Measurements from ENCODE around the gene MSRB1.
A peak's percentile ranks its signal among the peaks of the same experiment; 100 is the strongest.
"Not testable (repeated sequence)": the region's sequence is repeated elsewhere in the genome, so short reads cannot be mapped to it uniquely, and the experiment has no call there.

Gene MSRB1

DNA sequence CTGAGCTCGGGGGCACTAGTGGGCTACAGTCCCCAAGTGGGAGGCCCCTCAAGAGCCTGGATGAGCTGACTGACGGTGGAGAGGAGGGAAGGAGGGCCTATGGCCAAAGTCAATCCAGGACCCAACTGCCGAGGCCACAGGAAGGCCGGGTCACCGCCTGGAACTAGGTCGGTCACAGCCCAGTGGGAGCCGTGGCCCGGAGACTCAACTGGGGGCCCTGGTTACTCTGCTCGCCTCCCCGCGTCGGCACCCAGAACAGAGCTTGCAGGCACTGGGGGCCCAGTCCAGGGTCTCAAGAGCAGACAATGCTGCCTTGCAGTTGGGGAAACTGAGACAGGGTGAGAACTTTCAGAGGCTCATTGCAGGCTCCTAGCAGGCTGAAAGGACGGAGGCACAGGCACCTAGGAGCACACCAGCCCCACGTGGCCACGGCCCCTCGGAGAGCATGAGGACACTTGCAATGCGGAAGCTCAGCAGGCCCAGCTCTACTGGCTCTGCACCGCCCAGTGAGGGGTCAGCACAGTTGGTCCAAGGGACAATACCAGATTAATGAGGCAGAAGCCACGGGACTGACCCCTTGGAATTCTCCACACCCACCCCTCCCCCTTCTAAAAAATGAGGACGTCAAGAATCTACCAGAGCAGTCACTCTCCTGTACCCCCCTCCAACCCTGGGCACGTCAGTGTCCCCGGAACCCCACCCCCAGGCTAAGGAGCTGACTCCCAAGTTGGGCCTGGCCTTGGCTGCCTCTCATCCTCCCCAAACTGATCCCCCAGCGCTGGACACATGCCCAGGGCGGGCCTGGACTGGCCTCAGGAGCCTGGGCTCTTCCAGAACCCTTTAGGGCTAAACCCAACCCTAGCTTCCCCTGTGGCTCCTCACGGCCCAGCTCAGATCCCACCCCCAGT is 27.0 kb downstream of the MSRB1 start:
- DNase-seq: no peak

DNA sequence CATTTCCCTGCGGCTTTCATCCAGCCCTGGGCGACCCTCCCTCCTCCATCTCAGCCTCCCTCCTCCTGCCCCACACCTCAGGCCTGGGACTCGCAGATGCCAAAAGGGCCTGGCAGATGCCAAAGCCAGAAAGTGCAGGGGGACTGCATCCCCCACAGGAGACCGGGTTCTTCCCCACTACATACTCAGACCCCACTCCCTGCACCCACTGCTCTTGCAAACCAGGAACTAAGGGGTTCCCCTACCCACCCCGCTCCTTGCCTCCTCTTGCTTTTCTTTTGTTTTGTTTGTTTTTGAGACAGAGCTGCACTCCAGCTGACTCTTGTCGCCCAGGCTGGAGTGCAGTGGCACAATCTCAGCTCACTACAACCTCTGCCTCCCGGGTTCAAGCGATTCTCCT is 28.0 kb downstream of the MSRB1 start:
- DNase-seq: no peak

DNA sequence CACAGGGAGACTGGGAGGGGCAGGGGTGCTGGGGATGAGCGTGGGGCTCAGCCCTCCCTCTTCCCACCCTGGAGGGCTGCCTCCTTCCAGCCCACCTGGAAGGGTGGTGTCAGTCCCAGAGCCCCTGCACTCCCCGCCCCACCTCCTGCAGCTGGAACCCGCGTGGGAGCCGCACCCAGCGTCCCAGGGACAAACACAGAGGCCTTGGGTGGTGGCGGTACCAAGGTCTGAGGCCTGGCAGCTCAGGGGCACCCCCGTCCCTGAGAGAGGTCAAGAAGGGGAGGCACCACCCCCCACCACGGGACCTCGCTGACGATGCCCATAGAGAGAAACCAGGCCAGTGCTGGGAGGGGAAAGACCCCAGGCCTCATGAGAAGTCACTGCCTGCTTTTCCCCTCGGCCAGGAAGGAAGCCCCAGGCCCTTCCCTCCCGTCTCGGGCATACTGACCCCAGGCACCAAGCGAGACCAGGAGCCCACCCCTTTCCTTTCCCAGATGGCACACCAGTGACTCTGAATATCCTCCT is 28.9 kb downstream of the MSRB1 start:
- DNase-seq: no peak

DNA sequence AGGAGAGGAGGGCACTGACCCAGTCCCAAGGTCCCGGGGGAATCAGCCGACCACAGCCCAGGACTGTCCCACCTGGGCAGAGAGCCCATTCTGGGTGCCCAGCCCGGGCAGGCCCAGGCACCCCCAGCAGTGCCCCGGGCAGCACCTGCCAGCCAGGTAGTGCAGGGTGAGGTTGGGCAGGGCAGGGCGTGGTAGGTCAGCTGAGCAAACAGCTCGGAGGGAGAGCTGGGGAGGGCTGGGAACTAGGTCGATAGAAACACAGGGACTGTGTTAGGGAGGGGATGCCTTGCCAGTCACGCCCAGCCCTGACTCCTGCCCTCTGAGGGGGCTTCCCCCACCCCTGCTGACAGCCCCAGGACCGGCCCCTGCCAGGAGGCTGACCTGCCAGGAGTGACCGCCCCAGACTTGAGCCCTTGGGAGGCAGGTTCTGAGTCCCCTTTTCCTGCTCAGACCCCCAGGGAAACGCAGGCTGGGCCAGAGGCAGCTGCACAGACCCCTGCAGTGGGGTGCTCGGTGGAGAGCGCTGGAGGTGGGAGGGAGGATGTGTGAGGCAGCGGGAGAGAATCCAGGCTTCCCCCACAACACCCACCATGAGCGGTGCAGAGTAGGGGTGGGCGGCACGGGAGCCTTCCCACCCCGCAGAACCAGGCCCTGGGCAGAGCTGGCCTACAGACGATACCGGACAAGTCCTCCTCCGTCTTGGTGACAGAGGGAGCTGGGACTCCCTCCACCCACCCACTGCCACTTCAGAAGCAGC is 29.5 kb downstream of the MSRB1 start:
- no peak for DNase-seq

DNA sequence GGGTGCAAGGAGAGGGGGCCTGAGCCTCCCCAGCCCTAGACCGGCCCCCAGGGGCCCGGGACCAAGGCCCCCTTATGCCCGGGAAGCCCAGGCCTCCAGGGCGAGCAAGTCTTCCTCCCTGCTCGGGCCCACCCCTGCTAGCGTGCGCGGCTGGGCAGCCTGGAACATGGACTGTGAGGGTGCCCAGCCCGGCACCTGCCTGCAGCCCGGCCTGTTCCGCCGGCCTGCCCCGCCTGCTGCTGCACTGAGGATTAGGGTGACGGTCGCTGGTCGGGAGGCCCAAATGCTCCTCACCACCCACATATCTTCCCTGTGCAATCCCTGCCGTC is 30.8 kb downstream of the MSRB1 start:
- DNase-seq: no peak

DNA sequence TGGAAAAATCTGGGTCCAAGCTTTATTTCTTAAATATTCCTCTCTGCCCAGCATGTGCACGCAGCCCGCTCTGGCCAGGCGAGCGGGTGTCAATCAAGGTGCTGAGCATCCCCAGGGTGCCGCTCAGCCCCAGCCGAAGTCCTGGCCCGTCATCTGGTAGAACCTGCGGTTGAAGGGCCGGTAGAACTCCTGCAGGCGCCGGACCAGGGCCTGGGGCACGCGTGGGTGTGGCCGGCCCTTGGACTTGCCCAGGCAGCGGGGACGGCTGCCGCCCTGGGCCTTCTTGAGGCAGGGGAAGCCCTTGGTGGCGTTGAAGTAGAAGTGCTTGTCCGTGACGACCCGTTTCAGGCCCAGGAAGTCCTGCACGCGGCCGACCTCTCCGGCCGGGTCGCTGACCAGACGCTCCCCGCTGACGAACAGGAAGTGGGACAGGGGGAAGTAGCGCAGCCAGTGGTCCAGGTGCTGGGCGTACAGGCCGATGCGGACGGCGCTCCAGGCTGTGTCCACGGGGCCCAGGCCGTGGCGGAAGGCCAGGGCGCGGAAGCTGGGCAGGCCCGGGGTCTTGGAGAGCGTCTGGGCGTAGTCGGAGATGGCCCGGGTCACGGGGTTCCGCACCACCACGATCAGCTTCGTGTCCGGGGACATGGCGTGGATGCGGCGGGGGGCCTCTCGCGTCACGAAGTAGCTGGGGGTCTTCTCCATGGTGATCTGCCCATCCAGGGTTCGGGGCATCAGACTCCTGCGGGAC is 31.4 kb downstream of the MSRB1 start:
- no peak for DNase-seq

DNA sequence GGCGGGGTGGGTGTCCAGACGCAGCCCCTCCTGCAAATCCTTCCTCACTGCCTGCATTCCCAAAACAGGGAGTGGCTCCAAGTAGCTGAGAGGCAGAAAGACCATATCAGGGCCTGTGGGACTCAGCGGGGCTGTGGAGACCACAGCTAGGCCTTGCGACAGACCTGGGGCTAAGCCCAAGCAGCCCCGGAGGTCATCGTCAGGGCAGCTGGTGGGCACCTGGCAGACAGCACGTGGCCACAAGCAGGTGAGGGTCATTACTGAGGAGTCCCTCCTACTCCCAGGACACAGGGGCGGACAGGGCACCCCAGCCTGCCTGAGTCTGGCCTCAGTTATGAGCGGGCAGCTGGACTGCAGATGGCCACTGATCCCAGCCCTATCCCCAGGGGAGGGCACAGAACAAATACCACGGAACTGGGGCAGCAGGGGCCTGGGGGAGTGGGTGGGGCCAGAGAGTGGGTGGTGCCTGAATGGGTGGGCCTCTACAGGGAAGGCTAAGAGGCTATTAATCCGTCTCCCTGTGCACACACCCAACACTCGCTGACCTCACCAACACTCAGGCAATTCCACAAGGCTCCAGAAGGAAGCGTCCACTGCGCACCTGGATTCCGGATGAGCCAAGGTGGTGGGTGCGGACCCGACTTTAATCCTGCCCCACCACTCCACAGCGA is 33.3 kb downstream of the MSRB1 start:
- DNase-seq: no peak

DNA sequence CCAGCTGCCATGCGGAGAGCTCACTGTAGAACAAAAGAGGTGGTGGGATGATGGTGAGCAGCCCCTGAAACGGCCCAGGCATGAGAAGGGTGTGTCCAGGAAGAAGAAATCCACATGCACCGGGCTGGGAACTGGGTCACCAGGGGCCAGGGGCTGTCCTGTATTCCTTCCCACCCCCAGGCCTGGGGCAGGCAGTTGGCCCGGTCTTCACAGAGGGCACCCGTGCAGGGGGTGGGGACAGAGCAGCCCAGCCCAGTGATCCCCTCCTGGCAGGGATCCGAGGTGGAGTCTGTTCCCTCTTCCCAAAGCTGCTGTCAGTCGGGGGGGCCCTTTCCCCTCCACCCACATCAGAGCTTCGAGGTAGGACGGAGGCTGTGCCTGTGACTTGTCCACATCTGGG is 34.0 kb downstream of the MSRB1 start:
- DNase-seq: no peak

DNA sequence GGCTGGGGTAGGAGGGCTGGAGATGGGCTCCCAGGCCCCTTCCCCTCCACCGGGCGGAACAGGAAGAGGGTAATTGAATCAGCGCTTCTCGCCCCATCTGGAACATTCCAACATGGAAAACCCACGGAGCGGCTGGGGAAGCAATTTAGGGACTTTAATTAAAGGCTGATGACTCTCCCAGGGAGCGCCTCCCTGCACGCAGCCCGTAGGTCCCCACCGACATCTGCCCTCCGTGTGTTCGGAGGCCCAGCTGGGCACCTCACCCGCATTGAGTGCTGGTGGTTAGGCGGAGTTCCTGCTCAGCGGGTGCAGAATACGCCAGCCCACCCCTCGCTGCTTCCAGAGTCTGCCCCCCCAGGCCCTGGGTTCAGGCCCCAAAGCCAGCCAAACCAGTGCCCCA is 34.8 kb downstream of the MSRB1 start:
- no peak for DNase-seq

DNA sequence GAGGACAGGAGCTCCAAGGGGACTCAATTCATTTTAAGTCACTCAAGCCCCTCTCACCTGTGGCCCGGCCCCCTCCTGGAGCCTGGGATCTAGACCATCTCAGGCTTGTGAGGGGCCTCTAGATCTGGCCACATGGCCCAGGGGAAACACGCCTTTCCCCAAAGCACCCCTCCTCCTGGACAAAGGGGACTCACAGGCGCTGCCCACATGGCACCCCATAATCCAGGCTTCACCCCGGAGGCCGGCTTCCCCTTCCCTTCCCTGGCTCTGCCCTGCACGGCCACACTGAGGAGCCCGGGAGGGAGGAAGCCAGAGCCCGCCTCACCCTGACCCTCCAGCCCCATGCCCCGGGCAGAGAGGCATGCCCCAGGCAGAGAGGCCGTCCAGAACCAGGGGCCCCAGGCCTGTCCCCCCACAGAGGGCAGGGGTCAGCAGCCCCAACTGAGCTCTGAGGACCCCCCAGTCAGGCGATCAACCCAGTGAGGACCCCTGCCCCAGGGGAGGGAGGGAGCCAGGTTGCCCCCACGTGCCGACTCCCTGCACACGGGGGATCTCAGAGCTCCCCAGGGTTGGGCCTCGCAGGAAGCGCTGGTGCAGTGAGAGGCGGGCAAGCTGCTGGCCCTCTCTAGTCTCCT is 35.7 kb downstream of the MSRB1 start:
- DNase-seq: no peak

DNA sequence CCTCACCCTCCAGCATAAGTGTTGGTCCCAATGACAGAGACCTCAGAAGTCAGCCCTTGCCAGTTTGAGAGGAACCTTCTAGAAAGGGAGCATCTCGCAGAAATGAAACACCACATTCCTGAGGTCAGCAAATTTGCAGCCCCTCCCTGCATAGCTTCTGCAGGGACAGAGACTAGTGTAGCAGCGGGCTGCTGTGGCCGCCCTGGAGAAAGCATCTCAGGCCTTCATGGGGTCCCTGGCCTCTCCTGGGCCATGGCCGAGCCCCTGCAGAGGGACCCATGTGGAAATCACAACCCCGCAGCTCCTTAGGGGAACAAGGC is 36.2 kb downstream of the MSRB1 start:
- DNase-seq: no peak

DNA sequence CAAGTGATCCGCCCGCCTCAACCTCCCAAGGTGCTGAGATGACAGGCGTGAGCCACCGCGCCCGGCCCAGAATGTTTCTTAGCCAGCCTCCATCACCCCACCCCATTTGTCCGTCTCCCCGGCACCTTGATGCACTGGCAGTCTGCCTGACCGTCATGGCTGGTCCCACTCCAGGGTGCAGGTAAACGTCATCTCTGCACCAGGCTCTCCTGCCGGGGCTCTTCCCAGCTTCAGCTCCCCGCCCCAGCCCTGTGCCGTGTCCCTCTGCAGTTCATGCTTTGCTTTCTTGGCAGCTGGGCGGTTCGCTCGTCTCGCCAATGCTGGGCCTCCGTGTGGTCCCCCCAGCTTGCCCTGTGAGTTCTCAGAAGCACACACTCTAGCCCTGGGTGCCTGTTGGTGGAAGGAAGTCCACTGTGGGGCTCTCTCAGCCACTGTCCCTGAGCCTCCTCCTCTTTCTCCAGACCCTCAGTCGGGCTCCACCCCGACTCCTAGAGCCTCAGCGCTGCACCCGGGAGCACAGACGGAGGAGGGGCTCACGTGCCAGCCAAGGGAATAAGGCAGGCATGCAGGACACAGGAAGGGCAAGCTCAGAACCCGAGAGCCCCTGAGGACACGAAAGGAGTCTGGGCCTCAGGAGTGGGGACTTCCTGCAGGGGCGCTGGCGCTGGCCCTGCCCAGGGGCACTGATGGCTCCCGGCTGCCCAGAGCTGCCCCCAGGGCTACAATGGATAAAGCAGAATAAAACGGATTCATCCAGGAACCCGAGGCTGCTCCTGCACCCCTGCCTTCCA is 36.7 kb downstream of the MSRB1 start:
- no peak for DNase-seq

DNA sequence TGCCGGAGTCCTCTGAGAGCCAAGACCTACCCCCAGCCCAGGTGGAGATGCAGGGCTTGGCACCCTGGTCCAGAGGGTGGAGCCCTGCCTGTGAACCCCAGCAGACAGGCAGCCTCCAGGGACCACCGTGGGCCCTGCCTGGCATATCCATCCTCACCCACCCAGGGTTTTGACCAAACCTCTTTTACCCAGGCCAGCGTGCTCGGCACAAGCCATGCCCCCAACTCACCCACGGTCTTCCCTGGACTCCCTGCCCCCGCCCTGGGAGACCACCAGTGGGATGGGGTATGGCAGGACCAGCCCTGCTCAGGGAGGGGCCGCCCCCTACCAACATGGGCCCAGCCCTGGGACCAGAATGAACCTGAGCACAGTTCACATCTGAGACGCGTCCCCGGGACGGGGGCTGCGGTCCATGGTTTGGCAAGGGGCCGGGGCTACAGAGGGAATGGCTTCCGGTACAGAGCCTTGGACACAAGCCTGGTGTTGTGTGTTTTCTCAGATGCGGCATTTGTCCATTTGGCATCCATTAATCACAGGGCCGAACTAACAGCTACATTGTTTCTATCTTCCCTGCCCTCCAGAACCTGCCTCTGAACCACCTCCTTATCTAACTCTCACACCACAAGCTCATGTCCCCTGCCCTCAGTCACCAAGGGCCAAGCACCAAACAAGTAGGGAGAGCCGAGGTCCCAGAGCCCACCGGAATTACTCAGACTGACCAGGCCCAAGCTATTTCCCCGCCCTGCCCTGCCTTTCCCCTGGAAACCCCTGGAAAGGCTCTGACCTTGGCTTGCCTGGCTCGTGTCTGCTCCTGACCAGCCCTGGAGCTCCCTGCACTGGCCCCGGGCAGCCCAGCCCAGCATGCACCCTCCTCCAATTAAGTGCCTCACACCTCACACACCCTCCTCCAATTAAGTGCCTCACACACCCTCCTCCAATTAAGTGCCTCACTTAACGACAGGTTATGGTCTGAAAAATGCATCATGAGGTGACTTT is 38.9 kb downstream of the MSRB1 start:
- DNase-seq: no peak

DNA sequence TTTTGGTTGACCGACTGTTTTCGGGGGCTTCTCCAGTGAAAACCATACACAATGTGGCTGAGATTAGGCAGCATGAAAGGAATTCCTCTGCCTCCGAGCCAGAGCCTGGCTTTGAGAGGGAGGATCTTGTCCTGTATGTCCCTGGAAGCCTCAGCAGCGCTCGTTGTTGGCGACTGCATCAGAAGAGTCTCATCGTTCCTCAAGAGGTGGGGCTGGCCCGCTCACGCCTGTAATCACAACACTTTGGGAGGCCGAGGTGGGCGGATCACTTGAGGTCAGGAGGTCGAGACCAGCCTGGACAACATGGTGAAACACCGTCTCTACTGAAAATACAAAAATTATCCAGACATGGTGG is 39.8 kb downstream of the MSRB1 start:
- no peak for DNase-seq

DNA sequence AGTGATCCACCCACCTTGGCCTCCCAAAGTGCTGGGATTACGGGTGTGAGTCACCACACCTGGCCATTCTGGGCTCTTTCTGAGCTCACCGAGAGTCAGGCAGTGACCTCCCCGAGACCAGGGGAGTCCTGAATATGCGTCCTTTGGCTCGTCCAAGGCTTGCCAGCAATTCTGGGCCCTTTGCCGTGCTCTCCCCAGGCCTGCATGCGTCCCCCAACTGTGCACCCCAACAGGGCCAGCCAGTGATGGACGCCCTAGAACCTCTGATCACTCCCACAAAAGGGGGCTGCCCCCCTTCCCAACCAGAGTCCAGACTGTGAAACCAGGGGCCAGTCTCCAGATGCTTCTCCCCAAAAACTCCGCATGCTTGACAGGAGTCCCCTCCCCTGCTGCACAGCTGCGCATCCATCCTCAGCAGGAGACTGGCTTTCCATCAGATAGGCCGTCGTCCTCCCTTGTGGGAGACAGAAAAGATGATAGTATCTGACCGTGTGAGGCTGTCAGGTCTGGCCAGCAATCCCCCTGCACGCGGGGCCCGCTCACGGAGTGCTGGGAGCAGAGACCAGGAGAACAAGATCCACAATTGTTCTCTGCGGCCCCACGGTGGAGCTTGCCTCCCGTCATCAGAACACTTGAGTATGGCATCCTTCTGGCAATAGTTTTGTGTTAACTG is 40.3 kb downstream of the MSRB1 start:
- no peak for DNase-seq

DNA sequence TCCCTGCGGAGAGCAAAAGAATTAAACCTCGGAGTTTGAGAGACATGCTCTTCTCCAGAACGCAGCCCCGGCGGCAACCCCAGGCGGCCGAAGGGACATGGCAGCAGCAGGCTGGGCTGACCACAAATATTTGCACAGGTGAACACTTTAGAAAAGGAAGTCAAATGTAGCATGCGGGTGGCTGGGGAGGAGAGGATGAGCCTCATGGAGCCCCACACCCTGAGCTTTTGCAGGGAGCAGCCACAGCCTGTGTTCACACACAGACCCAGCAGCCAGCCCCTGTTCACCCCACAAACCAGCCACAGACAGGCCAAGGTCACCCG is 42.6 kb downstream of the MSRB1 start:
- DNase-seq: no peak

DNA sequence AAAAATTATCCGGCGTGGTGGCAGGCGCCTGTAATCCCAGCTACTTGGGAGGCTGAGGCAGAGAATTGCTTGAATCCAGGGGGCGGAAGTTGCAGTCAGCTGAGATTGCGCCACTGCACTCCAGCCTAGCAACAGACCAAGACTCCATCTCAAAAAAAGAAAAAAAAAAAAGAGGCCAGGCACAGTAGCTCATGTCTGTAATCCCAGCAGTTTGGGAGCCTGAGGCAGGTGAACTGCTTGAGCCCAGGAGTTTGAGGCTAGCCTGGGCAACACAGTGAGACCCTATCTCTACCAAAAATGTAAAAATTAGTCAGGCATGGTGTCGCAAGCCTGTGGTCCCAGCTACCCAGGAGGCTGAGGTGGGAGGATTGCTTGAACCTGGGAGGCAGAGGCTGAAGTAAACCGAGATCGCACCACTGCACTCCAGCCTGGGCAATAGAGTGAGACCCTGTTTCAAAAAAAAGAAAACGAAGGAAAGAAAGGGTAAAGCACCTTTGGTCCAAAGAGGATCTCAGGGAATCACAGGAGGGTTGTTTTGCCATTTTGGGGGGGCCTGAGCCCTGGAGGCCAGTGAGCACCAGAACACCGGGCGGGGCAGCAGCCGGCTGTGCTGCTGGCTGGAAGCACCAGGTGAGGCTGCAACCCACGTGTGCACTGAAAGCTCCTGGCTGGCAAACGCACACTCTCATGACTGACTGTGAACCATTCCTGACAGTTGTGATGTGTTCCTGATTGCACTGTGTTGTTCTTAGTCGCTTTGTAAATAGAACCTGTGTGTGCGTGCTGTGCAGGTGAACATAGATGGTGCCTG is 43.2 kb downstream of the MSRB1 start:
- DNase-seq: peak; percentile 85

DNA sequence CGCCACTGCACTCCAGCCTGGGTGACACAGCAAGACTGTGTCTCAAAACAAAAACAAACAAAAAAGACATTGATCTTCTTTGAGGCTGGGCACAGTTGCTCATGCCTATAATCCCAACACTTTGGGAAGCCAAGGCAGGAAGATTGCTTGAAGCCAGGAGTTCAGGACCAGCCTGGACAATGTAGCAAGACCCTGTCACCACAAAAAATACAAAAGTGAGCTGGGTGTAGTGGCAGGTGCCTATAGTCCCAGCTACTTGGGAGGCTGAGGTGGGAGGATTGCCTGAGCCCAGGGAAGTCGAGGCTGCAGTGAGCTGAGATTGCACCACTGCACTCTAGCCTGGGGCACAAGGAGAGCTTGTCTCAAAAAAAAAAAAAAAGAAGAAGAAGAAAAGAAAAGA is 45.3 kb downstream of the MSRB1 start:
- DNase-seq: not testable (repeated sequence)
